Activated CD4-positive, alpha-beta T cell treated with anti-CD3 and anti-CD28 coated beads, Interleukin-2, Interleukin-4, amounts not matched to agents 100 ng/mL and 50 ng/mL, durations not matched to agents 16 hours and 8 hours (primary cell): ENCODE measurements around the gene PNLDC1.
A peak's percentile ranks its signal among the peaks of the same experiment; 100 is the strongest.
"Not testable (repeated sequence)": the region's sequence is repeated elsewhere in the genome, so short reads cannot be mapped to it uniquely, and the experiment has no call there.

Source experiments
- DNase-seq: peaks from one replicate; pipeline ENCODE4 v3.0.0-alpha.2; 2020; ENCODE audit warnings: low spot score

The PNLDC1 gene

GRCh38 chr6:159819932-159820640, 20.0 kb downstream of the PNLDC1 start:
- DNase-seq: peak; percentile 27

GRCh38 chr6:159821122-159821521, 21.0 kb downstream of the PNLDC1 start:
- no peak for DNase-seq

- no peak for DNase-seq
These were observed 21.6 kb downstream of the PNLDC1 start for GRCh38 chr6:159821726-159822125.

- no peak for DNase-seq
These were observed 23.9 kb downstream of the PNLDC1 start for GRCh38 chr6:159823953-159824352.

- DNase-seq: not testable (repeated sequence)
These were observed 24.6 kb downstream of the PNLDC1 start for GRCh38 chr6:159824690-159825089.

- no peak for DNase-seq
These were observed 25.9 kb downstream of the PNLDC1 start for GRCh38 chr6:159826004-159826403.

GRCh38 chr6:159826968-159827647, 27.0 kb downstream of the PNLDC1 start:
- DNase-seq: no peak

GRCh38 chr6:159828074-159828473, 28.0 kb downstream of the PNLDC1 start:
- DNase-seq: no peak

- no peak for DNase-seq
These were observed 29.4 kb downstream of the PNLDC1 start for GRCh38 chr6:159829526-159829925.

GRCh38 chr6:159830501-159831372, 30.7 kb downstream of the PNLDC1 start:
- DNase-seq: no peak

GRCh38 chr6:159831373-159831679, 31.2 kb downstream of the PNLDC1 start:
- DNase-seq: no peak

GRCh38 chr6:159832946-159833345, 32.9 kb downstream of the PNLDC1 start:
- no peak for DNase-seq

GRCh38 chr6:159833556-159833955, 33.5 kb downstream of the PNLDC1 start:
- DNase-seq: no peak

GRCh38 chr6:159833997-159834603, 34.0 kb downstream of the PNLDC1 start:
- no peak for DNase-seq

GRCh38 chr6:159836718-159837490, 36.8 kb downstream of the PNLDC1 start:
- DNase-seq: no peak

GRCh38 chr6:159837511-159837910, 37.4 kb downstream of the PNLDC1 start:
- no peak for DNase-seq

GRCh38 chr6:159838020-159838744, 38.1 kb downstream of the PNLDC1 start:
- no peak for DNase-seq

GRCh38 chr6:159842035-159842434, 42.0 kb downstream of the PNLDC1 start:
- DNase-seq: no peak

- no peak for DNase-seq
These were observed 44.9 kb downstream of the PNLDC1 start for GRCh38 chr6:159844737-159845645.

- DNase-seq: not testable (repeated sequence)
These were observed 48.5 kb downstream of the PNLDC1 start for GRCh38 chr6:159848552-159848951.
